Measurements from ENCODE around the gene KIF1C.

The KIF1C gene

GRCh38 chr17:4971826-4972225, 25.9 kb upstream of the KIF1C start:
- Histone ChIP-seq H3K4me2 (ENCODE audit: low read length) (no peak overlapping the region), H3K27me3 (ENCODE audit: control insufficient read depth, insufficient read depth, low read length) (no peaks in the 10 kb centered on the region), H3K4me1 (ENCODE audit: control insufficient read depth, insufficient read depth, low read length) (peaks cover 24% of the 10 kb centered on the region), H3K9me3 (replicated peaks; ENCODE audit: low read length) (no peaks in the 10 kb centered on the region), H3K36me3 (ENCODE audit: insufficient read depth, low read length) (peaks cover 56% of the 10 kb centered on the region), H3K9ac (ENCODE audit: low read depth, low read length) (no peak overlapping the region), H3K4me3 (ENCODE audit: low read length) (no peak overlapping the region)

- peaks cover 24% of the 10 kb centered on the region for H3K4me1 ChIP-seq (ENCODE audit: control insufficient read depth, insufficient read depth, low read length)
- no peak overlapping the region for H3K9ac ChIP-seq (ENCODE audit: low read depth, low read length)
- H3K36me3 ChIP-seq (ENCODE audit: insufficient read depth, low read length) = peaks cover 61% of the 10 kb centered on the region
- no peak overlapping the region for H3K4me2 ChIP-seq (ENCODE audit: low read length)
- no peaks in the 10 kb centered on the region for H3K9me3 ChIP-seq (replicated peaks; ENCODE audit: low read length)
- H3K27me3 ChIP-seq (ENCODE audit: control insufficient read depth, insufficient read depth, low read length) = no peaks in the 10 kb centered on the region
- no peak overlapping the region for H3K4me3 ChIP-seq (ENCODE audit: low read length)
Observed at GRCh38 chr17:4972322-4972721, 25.4 kb upstream of the KIF1C start.

GRCh38 chr17:4972752-4973151, 25.0 kb upstream of the KIF1C start:
- Histone ChIP-seq H3K4me3 (ENCODE audit: low read length) (no peak overlapping the region), H3K9me3 (replicated peaks; ENCODE audit: low read length) (no peaks in the 10 kb centered on the region), H3K27me3 (ENCODE audit: control insufficient read depth, insufficient read depth, low read length) (no peaks in the 10 kb centered on the region), H3K36me3 (ENCODE audit: insufficient read depth, low read length) (peaks cover 65% of the 10 kb centered on the region), H3K9ac (ENCODE audit: low read depth, low read length) (no peak overlapping the region), H3K4me1 (ENCODE audit: control insufficient read depth, insufficient read depth, low read length) (peaks cover 24% of the 10 kb centered on the region), H3K4me2 (ENCODE audit: low read length) (no peak overlapping the region)

- H3K4me1 ChIP-seq (ENCODE audit: control insufficient read depth, insufficient read depth, low read length) = peaks cover 18% of the 10 kb centered on the region
- H3K36me3 ChIP-seq (ENCODE audit: insufficient read depth, low read length) = peaks cover 72% of the 10 kb centered on the region
- H3K27me3 ChIP-seq (ENCODE audit: control insufficient read depth, insufficient read depth, low read length) = no peaks in the 10 kb centered on the region
- H3K4me3 ChIP-seq (ENCODE audit: low read length) = no peak overlapping the region
- H3K4me2 ChIP-seq (ENCODE audit: low read length) = no peak overlapping the region
- H3K9me3 ChIP-seq (replicated peaks; ENCODE audit: low read length) = no peaks in the 10 kb centered on the region
- no peak overlapping the region for H3K9ac ChIP-seq (ENCODE audit: low read depth, low read length)
Observed at GRCh38 chr17:4973256-4974114, 24.3 kb upstream of the KIF1C start.

- Histone ChIP-seq H3K9me3 (replicated peaks; ENCODE audit: low read length) (no peaks in the 10 kb centered on the region), H3K9ac (ENCODE audit: low read depth, low read length) (no peak overlapping the region), H3K4me2 (ENCODE audit: low read length) (no peak overlapping the region), H3K36me3 (ENCODE audit: insufficient read depth, low read length) (peaks cover 78% of the 10 kb centered on the region), H3K27me3 (ENCODE audit: control insufficient read depth, insufficient read depth, low read length) (no peaks in the 10 kb centered on the region), H3K4me1 (ENCODE audit: control insufficient read depth, insufficient read depth, low read length) (peaks cover 11% of the 10 kb centered on the region), H3K4me3 (ENCODE audit: low read length) (no peak overlapping the region)
Observed at GRCh38 chr17:4974115-4974670, 23.6 kb upstream of the KIF1C start.

- no peaks in the 10 kb centered on the region for H3K27me3 ChIP-seq (ENCODE audit: control insufficient read depth, insufficient read depth, low read length)
- no peak overlapping the region for H3K9ac ChIP-seq (ENCODE audit: low read depth, low read length)
- H3K4me1 ChIP-seq (ENCODE audit: control insufficient read depth, insufficient read depth, low read length) = peaks cover 8% of the 10 kb centered on the region
- no peak overlapping the region for H3K4me2 ChIP-seq (ENCODE audit: low read length)
- H3K9me3 ChIP-seq (replicated peaks; ENCODE audit: low read length) = no peaks in the 10 kb centered on the region
- peaks cover 73% of the 10 kb centered on the region for H3K36me3 ChIP-seq (ENCODE audit: insufficient read depth, low read length)
- no peak overlapping the region for H3K4me3 ChIP-seq (ENCODE audit: low read length)
Observed at GRCh38 chr17:4978726-4979125, 19.0 kb upstream of the KIF1C start.

GRCh38 chr17:4980644-4981216, 17.0 kb upstream of the KIF1C start:
- Histone ChIP-seq H3K9ac (ENCODE audit: low read depth, low read length) (no peak overlapping the region), H3K4me1 (ENCODE audit: control insufficient read depth, insufficient read depth, low read length) (peaks cover 9% of the 10 kb centered on the region), H3K36me3 (ENCODE audit: insufficient read depth, low read length) (peaks cover 57% of the 10 kb centered on the region), H3K4me3 (ENCODE audit: low read length) (no peak overlapping the region), H3K9me3 (replicated peaks; ENCODE audit: low read length) (no peaks in the 10 kb centered on the region), H3K4me2 (ENCODE audit: low read length) (no peak overlapping the region), H3K27me3 (ENCODE audit: control insufficient read depth, insufficient read depth, low read length) (no peaks in the 10 kb centered on the region)

- Histone ChIP-seq H3K4me2 (ENCODE audit: low read length) (no peak overlapping the region), H3K4me1 (ENCODE audit: control insufficient read depth, insufficient read depth, low read length) (peaks cover 21% of the 10 kb centered on the region), H3K36me3 (ENCODE audit: insufficient read depth, low read length) (peaks cover 48% of the 10 kb centered on the region), H3K9ac (ENCODE audit: low read depth, low read length) (no peak overlapping the region), H3K27me3 (ENCODE audit: control insufficient read depth, insufficient read depth, low read length) (no peaks in the 10 kb centered on the region), H3K4me3 (ENCODE audit: low read length) (no peak overlapping the region), H3K9me3 (replicated peaks; ENCODE audit: low read length) (no peaks in the 10 kb centered on the region)
Observed at GRCh38 chr17:4982305-4982704, 15.4 kb upstream of the KIF1C start.

- H3K4me2 ChIP-seq (ENCODE audit: low read length) = peak overlapping the region; percentile 91
- H3K4me3 ChIP-seq (ENCODE audit: low read length) = peak overlapping the region; percentile 99
- peaks cover 33% of the 10 kb centered on the region for H3K4me1 ChIP-seq (ENCODE audit: control insufficient read depth, insufficient read depth, low read length)
- H3K9me3 ChIP-seq (replicated peaks; ENCODE audit: low read length) = no peaks in the 10 kb centered on the region
- H3K27me3 ChIP-seq (ENCODE audit: control insufficient read depth, insufficient read depth, low read length) = no peaks in the 10 kb centered on the region
- peak overlapping the region; percentile 86 for H3K9ac ChIP-seq (ENCODE audit: low read depth, low read length)
- peaks cover 14% of the 10 kb centered on the region for H3K36me3 ChIP-seq (ENCODE audit: insufficient read depth, low read length)
Observed at GRCh38 chr17:4986403-4986802, 11.3 kb upstream of the KIF1C start.

GRCh38 chr17:4986951-4987766, 10.6 kb upstream of the KIF1C start, which contains the start of gene CAMTA2:
TSS of gene CAMTA2 (minus strand) at chr17:4987675. CDS start at chr17:4986222, 1,453 bp downstream.
- H3K36me3 ChIP-seq (ENCODE audit: insufficient read depth, low read length) = peaks cover 8% of the 10 kb centered on the region
- no peaks in the 10 kb centered on the region for H3K27me3 ChIP-seq (ENCODE audit: control insufficient read depth, insufficient read depth, low read length)
- peaks cover 33% of the 10 kb centered on the region for H3K4me1 ChIP-seq (ENCODE audit: control insufficient read depth, insufficient read depth, low read length)
- H3K9ac ChIP-seq (ENCODE audit: low read depth, low read length) = peak within 1 kb of the TSS; percentile 86
- peak within 1 kb of the TSS; percentile 91 for H3K4me2 ChIP-seq (ENCODE audit: low read length)
- H3K4me3 ChIP-seq (ENCODE audit: low read length) = peak within 1 kb of the TSS; percentile 99
- no peaks in the 10 kb centered on the region for H3K9me3 ChIP-seq (replicated peaks; ENCODE audit: low read length)
